ENCODE results near the gene CTCFL.

Gene CTCFL, protein sequence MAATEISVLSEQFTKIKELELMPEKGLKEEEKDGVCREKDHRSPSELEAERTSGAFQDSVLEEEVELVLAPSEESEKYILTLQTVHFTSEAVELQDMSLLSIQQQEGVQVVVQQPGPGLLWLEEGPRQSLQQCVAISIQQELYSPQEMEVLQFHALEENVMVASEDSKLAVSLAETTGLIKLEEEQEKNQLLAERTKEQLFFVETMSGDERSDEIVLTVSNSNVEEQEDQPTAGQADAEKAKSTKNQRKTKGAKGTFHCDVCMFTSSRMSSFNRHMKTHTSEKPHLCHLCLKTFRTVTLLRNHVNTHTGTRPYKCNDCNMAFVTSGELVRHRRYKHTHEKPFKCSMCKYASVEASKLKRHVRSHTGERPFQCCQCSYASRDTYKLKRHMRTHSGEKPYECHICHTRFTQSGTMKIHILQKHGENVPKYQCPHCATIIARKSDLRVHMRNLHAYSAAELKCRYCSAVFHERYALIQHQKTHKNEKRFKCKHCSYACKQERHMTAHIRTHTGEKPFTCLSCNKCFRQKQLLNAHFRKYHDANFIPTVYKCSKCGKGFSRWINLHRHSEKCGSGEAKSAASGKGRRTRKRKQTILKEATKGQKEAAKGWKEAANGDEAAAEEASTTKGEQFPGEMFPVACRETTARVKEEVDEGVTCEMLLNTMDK

DNA sequence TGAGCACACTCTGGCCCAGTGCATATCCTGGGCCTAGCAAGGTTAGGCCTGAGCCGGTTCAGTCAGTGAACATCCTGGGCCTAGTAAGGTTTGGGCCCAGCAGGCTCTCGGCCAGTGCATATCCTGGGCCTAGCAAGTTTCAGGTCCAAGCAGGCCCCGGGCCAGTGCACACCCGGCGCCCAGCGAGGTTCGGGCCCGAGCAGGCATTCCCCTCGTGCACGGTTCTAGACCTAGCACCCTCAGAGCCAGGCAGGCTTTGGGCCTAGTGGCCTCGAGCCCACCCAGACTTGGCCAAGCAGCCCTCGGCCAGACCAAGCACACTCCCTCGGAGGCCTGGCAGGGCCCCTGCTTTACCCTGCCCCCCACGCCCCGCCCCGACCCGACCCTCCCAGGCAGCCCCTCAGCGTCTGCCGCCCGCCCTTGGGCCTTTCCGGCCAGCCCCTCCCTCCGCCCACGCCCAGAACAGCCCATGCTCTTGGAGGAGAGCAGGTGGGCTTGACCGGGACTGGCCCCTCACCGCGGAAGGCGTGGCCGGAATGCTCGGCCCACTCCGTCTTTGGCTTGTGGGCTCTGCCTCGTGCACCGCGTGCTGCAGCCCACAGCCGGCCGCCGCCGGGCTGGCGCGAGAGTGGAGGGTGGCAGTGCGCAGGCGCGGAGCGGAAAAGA, at the start of gene CTCFL:
CTCFL (minus strand) TSS at position 630 of the 666 bp plus-strand sequence. CDS start 935 bp downstream, outside the sequence.
- no peak for DNase-seq (ENCODE audit: low read depth in 2 of 2)

DNA sequence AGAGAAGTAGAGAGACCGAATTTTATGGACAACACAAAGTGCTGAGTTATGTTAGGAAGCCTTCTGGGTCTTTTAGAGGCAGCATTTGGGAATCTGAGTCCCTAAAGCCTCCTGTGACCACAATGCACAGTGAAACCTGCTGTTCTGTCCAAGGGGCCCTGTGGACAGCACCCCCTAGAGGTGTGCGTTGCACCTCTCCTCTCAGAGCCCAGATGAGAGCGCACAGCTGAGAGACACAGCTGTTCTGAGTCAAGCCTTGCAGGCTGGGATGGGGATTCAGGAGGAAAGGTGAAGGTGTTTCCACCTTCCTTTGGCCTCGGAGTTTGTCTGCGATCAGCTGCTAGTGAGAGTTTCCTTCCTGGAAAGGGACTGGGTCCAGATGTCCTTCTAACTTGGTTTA, 49.0 kb upstream of the CTCFL start:
- DNase-seq (ENCODE audit: low read depth in 2 of 2): no peak

DNA sequence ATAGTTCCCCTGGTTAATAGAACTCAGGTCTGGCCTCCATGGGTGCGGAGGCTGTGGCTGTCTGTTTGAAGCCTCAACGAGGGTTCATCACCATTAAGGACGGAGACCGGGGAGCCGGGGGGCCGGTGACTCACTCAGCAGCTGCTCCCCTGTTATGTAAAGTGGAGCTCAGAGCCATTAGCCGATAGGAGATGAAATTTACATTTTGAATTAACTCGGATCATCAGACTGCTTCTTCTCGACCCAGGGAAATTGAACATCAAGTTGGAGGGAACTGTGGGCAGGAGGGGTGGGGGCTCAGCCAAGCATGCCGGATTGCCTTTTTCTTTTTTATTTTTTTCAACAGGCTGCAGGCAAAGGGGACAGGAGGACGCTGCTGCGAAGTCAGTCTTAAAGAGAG, 48.3 kb upstream of the CTCFL start:
- no peak for DNase-seq (ENCODE audit: low read depth in 2 of 2)

DNA sequence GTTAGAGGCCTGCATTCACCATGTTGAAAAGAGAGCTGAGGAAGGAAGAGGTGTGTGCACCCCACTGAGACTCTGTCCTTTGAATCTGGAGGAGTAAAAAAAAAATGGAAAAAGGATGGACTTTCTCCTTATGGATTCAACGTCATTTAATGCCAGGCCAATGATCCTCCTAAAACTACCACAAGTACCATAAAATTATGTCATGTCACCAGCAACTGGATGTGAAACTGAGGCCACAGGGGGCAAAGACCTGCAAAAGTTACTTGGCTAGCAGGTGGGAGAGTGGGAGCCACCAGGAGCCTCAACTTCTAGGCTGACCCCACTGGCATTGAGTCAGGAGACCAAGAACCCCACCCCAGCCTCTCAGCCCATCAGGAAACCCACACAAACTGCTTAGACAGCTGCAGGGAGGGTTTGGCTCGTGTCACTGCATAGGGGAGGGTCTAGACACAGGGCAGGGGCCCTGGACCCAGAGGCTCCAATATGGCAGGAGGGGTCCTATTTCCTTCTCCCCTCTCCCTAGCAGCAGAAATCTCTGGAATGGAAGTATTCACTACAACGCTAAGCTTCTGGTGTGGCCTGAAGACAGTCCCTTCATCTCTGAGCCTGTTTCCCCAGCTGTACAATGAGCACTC, 47.0 kb upstream of the CTCFL start:
- no peak for DNase-seq (ENCODE audit: low read depth in 2 of 2)

DNA sequence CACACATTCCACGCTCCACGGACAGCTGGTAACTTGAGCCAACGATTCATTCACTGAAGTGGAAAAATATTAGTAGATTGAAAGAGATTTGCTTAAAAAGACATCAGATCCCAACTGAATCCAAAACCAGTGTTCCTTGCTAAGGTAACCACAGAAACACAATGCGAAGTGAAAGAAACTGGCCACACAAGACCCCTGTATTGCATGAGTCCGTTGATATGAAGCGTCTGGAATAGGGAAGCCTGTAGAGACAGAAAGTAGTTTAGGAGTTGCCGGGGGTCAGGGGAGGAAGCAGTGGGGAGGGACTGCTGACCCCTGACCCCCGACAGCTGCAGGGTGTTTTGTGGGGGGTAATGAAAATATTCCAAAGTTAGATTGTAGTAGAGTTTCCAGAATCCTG, 46.0 kb upstream of the CTCFL start:
- DNase-seq (ENCODE audit: low read depth in 2 of 2): no peak

DNA sequence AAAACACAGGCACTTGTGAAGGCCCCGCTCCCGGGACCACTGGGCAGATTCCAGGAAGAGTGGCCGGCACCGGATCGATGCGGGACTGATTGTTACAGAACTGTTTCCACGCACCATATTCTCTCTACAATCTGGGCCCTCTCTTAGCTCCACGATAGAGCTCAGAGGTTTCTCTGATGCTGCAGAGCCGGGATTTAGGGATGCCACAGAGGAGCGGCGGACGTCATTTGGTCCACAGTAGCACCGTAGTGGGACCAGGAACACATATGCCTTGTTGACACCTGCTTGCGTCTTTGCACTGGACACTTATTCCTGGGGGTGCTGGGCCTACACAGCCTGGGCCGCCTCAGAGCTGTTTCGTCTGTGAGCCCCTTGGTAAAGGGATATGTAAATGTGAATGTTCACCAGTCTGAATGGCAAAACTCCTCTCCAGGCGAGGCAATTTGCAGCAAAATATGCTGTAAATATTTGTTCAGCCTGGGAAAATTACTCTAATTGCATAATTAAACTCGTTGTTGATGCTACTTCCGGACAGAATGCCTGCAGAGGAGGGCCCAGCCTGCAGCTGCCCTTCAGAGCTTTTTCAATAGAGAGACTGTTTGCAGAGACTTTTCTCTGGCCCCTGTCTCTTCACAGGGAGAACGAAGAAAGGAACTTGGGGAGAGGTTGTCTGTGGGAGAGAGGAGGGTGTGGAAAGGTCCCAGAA, 45.4 kb upstream of the CTCFL start:
- DNase-seq (ENCODE audit: low read depth in 2 of 2): no peak

DNA sequence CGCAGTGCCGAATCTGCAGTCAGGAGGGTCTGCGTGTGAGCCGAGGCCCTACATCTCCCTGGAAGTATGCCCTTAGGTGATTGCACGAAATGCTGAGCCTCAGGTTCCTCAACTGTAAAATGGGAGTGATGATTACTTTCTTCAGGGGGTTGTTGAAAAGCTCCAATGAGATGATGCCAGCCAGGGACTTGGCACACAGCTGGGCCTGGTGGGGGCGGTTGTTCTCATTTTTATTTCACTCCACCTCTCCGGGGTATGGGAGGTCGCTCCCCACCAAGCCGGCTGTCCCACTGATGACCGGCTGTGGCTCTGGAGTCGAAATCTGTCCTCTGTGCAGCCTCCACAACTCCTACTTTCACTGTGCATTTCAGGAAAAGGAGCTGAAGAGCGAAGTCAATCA, 44.0 kb upstream of the CTCFL start:
- no peak for DNase-seq (ENCODE audit: low read depth in 2 of 2)

DNA sequence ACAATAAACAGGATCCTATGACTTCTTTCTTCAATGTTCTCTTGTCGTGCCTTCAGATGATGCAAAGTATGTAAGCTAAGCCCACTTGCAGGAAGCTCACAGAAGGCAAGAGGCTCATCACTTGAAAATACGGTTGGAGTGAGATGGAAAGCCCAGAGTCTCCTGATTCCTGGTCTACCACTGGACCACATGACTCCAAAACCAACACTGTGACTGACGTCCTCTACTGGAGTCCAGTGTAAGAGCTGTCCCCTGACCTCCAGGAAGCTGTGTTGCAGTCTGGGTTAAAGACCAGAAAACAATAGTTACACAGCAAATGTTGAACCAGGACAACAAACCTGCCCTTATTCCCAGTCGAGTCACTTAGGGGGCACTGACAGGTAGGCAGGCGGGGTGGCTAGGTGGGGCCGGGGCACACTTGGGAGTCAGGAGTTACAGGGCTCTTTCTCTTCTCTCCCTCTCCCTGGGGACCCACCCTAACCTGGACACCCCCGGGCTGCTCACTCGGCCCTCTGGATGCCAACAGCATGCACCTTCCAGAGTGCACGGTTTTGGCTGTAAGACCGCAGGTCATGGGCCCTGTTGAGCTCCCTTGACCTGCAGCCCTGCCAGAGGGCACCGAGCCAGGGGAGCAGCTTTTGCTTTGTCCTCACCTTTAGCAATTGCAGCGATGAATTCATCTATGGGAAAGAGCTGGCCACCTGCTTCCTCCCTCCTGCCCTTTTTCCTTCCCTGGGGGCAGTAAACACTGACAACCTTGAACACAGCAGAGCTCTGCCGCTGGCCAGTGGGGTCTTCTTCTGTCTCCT, 43.4 kb upstream of the CTCFL start:
- no peak for DNase-seq (ENCODE audit: low read depth in 2 of 2)

DNA sequence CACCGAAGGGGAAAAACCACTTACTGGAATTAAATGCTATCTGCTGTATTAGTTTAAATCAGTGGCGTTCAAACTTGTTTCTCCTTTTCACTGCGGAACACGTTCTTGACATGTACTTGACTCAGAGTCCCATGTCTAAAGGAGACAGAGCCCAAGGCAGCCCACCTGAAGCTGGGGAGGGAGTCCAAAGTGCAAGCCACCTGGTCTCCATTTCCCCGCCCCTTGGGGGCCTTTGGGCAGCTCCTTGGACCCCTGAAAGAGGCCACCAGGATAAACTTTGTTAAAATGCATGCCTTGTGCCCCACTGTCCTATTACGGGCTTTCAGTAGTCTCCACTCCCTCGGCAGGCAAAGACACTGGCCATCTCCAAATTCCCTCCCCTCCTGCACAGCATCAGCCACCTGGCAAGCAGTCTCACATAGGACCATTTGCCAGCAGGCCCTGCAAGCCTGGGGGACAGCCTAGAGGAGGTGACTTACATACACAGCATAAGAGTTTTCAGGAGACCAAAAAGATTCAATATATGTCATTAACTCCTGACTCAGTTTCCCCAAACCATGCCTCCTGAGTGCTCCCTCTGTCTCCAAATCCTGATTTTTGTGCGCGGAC, 42.6 kb upstream of the CTCFL start:
- no peak for DNase-seq (ENCODE audit: low read depth in 2 of 2)

DNA sequence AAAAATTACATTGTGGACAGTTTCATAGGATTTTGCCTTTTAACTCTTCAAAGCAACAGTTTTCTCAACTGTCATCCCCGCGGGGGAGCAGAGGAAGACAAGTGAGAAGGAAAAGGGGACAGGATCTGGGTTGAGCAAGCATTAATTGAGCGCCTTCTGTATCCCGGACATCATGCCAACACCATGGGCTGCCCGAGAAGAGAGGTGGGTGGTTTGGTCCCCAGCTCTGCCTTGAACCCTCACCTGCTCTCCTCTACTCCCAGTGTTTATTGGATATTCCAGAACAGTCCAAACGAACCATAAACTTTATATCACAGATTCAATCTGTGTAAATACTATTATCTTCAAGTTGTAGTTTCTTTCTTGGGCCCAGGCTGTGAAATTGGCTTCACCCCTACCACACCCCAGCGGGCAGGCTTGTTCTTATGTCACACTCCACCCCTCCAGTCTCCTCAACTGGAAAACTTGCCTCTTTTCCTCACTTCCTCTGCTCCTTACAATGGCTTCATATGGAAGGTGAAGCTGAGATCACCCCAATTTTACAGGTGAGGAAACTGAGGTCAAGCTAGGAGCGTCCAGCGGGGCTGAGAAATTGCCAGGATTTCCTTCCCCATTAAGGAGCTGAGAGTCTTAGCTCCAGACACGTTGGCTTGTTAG, 42.0 kb upstream of the CTCFL start:
- DNase-seq (ENCODE audit: low read depth in 2 of 2): no peak

DNA sequence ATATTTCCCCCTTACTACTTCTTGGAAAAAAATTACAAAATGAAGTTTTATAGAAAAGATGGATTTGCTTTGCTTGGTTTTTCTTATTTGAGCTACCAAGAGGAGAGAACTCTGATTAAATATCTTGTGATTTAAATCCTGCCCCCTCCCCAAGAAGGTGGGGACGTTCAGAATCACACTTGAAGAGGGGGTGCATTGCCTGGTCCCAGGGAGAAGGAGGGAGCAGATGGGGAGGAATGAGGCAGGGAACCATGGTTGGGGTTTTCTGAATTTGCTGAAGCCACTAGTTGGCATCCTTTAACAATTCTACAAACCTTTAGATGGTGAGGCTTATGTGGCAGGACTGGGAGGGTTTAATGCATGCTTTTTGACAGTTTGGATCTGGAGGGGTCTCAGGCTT, 41.5 kb upstream of the CTCFL start:
- DNase-seq (ENCODE audit: low read depth in 2 of 2): no peak

DNA sequence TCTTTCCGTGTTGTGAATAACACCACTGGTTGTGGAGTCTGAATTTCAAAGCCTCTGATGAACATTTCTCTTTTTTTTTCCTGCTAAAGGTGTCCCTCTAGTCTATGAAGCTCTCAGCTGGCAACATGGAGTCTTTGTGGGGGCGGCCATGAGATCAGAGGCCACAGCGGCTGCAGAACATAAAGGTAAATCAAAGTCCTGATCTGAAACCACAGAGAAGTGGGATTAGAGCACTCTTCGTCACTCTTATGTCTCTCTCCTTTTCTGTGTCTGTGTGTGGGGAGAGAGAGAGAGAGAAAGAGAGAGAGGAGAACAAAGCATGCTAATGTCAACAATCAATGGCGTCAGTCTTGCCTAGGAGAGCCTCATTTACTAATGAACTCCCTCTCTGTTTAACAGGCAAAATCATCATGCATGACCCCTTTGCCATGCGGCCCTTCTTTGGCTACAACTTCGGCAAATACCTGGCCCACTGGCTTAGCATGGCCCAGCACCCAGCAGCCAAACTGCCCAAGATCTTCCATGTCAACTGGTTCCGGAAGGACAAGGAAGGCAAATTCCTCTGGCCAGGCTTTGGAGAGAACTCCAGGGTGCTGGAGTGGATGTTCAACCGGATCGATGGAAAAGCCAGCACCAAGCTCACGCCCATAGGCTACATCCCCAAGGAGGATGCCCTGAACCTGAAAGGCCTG, 40.2 kb upstream of the CTCFL start:
- no peak for DNase-seq (ENCODE audit: low read depth in 2 of 2)

DNA sequence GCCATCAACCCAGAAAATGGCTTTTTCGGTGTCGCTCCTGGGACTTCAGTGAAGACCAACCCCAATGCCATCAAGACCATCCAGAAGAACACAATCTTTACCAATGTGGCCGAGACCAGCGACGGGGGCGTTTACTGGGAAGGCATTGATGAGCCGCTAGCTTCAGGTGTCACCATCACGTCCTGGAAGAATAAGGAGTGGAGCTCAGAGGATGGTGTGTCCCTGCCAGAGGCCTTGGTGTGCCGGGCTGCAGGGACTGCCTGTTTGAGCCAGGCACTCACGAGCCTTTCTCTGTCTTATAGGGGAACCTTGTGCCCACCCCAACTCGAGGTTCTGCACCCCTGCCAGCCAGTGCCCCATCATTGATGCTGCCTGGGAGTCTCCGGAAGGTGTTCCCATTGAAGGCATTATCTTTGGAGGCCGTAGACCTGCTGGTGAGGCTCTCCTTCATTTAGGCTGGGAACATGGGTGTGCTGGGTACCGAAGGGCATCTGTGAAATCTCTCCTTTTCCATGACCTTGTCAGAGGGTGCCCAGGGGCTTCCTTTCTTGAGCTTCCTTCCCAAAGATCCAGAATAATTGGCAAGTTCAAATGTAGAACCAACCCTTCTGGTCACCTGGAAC, 39.4 kb upstream of the CTCFL start:
- no peak for DNase-seq (ENCODE audit: low read depth in 2 of 2)

DNA sequence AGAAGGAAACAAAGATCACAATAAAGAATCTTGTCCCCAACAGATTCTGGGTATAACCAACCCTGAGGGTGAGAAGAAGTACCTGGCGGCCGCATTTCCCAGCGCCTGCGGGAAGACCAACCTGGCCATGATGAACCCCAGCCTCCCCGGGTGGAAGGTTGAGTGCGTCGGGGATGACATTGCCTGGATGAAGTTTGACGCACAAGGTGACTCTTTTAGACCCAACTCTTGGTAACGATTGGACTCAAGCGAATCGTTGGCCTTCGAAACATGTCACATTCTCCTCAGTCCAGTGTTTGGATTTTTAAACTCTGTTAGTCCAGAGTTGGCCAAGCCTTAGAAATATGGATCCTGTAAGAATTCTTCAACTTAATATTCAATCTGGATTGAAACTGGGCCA, 38.6 kb upstream of the CTCFL start:
- no peak for DNase-seq (ENCODE audit: low read depth in 2 of 2)

DNA sequence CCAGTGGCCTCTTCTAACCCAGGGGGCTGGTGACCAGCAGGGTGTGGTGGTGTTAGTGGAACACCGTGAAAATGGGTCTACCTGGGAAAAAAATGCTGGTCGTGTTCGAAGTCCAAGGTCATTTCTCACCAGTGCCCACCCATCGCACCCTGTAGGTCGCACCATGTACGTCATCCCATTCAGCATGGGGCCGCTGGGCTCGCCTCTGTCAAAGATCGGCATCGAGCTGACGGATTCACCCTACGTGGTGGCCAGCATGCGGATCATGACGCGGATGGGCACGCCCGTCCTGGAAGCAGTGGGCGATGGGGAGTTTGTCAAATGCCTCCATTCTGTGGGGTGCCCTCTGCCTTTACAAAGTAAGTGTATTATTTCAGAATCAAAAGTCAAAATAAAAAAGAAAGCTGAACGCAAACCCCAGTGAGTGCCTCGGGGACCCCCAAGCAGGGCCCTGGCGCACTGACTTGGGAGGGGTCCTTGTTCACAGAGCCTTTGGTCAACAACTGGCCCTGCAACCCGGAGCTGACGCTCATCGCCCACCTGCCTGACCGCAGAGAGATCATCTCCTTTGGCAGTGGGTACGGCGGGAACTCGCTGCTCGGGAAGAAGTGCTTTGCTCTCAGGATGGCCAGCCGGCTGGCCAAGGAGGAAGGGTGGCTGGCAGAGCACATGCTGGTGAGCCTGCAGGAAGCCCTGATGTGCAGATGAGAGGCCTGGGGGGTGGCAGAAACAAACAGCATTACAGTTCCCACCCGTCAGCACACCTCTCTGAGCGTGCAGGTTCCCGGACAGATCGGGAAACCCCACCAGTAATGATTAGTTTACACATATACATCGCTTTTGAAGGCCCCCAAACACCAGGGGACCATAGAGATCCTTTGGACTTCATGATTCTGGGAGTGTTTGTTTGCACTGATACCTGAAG, 37.9 kb upstream of the CTCFL start:
- DNase-seq (ENCODE audit: low read depth in 2 of 2): no peak

DNA sequence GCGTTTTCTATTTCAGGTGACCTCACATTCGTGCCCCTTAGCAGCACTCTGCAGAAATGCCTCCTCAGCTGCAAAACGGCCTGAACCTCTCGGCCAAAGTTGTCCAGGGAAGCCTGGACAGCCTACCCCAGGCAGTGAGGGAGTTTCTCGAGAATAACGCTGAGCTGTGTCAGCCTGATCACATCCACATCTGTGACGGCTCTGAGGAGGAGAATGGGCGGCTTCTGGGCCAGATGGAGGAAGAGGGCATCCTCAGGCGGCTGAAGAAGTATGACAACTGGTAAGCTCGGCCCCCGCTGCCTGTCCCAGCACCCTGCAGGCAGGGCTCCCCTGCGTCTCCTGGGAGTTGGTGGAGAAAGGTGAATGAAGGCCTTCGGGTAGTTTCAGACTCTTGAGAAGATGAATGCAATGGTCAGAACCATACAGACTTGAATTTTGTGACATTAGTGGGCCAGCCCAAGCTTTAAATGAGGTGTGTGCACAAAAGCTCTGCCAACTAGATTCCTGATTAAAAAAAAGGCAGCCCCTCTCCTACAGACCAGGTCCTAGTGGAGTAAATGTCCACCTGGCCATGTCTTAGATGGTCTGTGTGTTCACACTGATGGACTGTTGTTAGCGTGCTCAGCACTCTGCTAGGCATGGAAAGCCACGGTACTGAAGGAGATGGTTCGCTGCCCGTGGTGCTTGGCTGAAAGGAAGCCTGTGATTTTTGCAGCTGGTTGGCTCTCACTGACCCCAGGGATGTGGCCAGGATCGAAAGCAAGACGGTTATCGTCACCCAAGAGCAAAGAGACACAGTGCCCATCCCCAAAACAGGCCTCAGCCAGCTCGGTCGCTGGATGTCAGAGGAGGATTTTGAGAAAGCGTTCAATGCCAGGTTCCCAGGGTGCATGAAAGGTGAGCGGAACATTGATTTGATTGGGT, 36.7 kb upstream of the CTCFL start:
- no peak for DNase-seq (ENCODE audit: low read depth in 2 of 2)
